GM19468 (cell line): ENCODE results near the gene ZHX3.

Source experiments
- ATAC-seq: cut with Tn5 transposase; IDR thresholded peaks from one replicate; pipeline ENCODE4 v1.9.1; 2021; ENCODE audit warnings: mild to moderate bottlenecking, moderate library complexity, moderate number of reproducible peaks; ENCODE audit not compliant: unreplicated experiment; ENCODE audit errors: extremely low read depth

ZHX3 gene

GRCh38 chr20:41317546-41318270 lies at the start of gene ZHX3:
ZHX3 (minus strand) TSS chr20:41317731; CDS start chr20:41204916, 112,815 bp downstream.
- peak; percentile 89 for ATAC-seq

- ATAC-seq, result no peak
Observed at GRCh38 chr20:41367393-41367695, 49.8 kb upstream of the ZHX3 start.

- ATAC-seq, result no peak
Observed at GRCh38 chr20:41366546-41367392, 49.2 kb upstream of the ZHX3 start, which contains the start of gene EMILIN3. EMILIN3 (minus strand) TSS chr20:41366818; CDS start chr20:41366634, 184 bp downstream.

- no peak for ATAC-seq
Observed at GRCh38 chr20:41365777-41366545, 48.4 kb upstream of the ZHX3 start.

- no peak for ATAC-seq
Observed at GRCh38 chr20:41364967-41365765, 47.6 kb upstream of the ZHX3 start.

- ATAC-seq, result no peak
Observed at GRCh38 chr20:41364236-41364855, 46.8 kb upstream of the ZHX3 start.

- no peak for ATAC-seq
Observed at GRCh38 chr20:41363601-41364000, 46.1 kb upstream of the ZHX3 start.

- no peak for ATAC-seq
Observed at GRCh38 chr20:41362748-41363140, 45.2 kb upstream of the ZHX3 start.

GRCh38 chr20:41361757-41362747 lies 44.5 kb upstream of the ZHX3 start:
- ATAC-seq, result no peak

- ATAC-seq, result no peak
Observed at GRCh38 chr20:41360831-41361756, 43.6 kb upstream of the ZHX3 start.

GRCh38 chr20:41359541-41360011 lies 42.0 kb upstream of the ZHX3 start:
- ATAC-seq, result no peak

GRCh38 chr20:41358717-41359116 lies 41.2 kb upstream of the ZHX3 start:
- no peak for ATAC-seq

- ATAC-seq, result no peak
Observed at GRCh38 chr20:41358230-41358629, 40.7 kb upstream of the ZHX3 start.

- no peak for ATAC-seq
Observed at GRCh38 chr20:41357424-41358163, 40.1 kb upstream of the ZHX3 start.

GRCh38 chr20:41356951-41357350 lies 39.4 kb upstream of the ZHX3 start:
- ATAC-seq, result no peak

- no peak for ATAC-seq
Observed at GRCh38 chr20:41355598-41356203, 38.2 kb upstream of the ZHX3 start.
